Mesendoderm (in vitro differentiated cells): Measurements from ENCODE around the gene PLCL1.

Experiments used
- DNase-seq: peaks from one replicate; pipeline ENCODE4 v3.0.0; 2013
- H2AK5ac ChIP-seq: 2 replicates; pipeline ENCODE4 v1.6.1; 2013; ENCODE audit warnings: low read length, inconsistent platforms
- H2BK120ac ChIP-seq: 2 replicates; pipeline ENCODE4 v1.6.1; 2013; ENCODE audit warnings: low read depth, mild to moderate bottlenecking, low read length, moderate library complexity, mixed read lengths
- H2BK15ac ChIP-seq: replicated peaks from 2 replicates; pipeline ENCODE4 v1.6.1; 2013; ENCODE audit warnings: low read depth, mild to moderate bottlenecking, moderate library complexity
- H2BK5ac ChIP-seq: 2 replicates; pipeline ENCODE4 v1.6.1; 2013; ENCODE audit warnings: low read length, inconsistent platforms
- H3K18ac ChIP-seq: 2 replicates; pipeline ENCODE4 v1.6.1; 2013; ENCODE audit warnings: mild to moderate bottlenecking, low read length, mixed read lengths
- H3K23ac ChIP-seq: one replicate; pipeline ENCODE4 v1.6.1; 2013; ENCODE audit warnings: low read length
- H3K27ac ChIP-seq: 2 replicates; pipeline ENCODE4 v1.5.1; 2013; ENCODE audit warnings: low read depth, mild to moderate bottlenecking, inconsistent platforms, low read length, moderate library complexity
- H3K27me3 ChIP-seq: 2 replicates; pipeline ENCODE4 v1.6.1; 2013; ENCODE audit warnings: low read length, control low read depth, mild to moderate bottlenecking, inconsistent platforms; ENCODE audit not compliant: insufficient read depth, poor library complexity
- H3K36me3 ChIP-seq: 2 replicates; pipeline ENCODE4 v1.6.1; 2013; ENCODE audit warnings: low read length, inconsistent platforms; ENCODE audit not compliant: control insufficient read depth, insufficient read depth
- H3K4ac ChIP-seq: one replicate; pipeline ENCODE4 v1.6.1; 2013; ENCODE audit warnings: low read depth, mild to moderate bottlenecking, low read length, moderate library complexity
- H3K4me1 ChIP-seq: 2 replicates; pipeline ENCODE4 v1.6.1; 2013; ENCODE audit warnings: low read depth, low read length, inconsistent platforms; ENCODE audit not compliant: control insufficient read depth
- H3K4me2 ChIP-seq: 2 replicates; pipeline ENCODE4 v1.6.1; 2013; ENCODE audit warnings: low read length
- H3K4me3 ChIP-seq: 2 replicates; pipeline ENCODE4 v1.5.1; 2013; ENCODE audit warnings: mild to moderate bottlenecking, low read length
- H3K56ac ChIP-seq: one replicate; pipeline ENCODE4 v1.6.1; 2013; ENCODE audit warnings: low read length
- H3K79me1 ChIP-seq: 2 replicates; pipeline ENCODE4 v1.6.1; 2013; ENCODE audit warnings: low read length, inconsistent platforms
- H3K79me2 ChIP-seq: 2 replicates; pipeline ENCODE4 v1.6.1; 2013; ENCODE audit warnings: mild to moderate bottlenecking, low read length; ENCODE audit not compliant: control insufficient read depth, insufficient read depth
- H3K9ac ChIP-seq: 2 replicates; pipeline ENCODE4 v1.6.1; 2013; ENCODE audit warnings: low read length, inconsistent platforms
- H4K5ac ChIP-seq: one replicate; pipeline ENCODE4 v1.6.1; 2013; ENCODE audit warnings: low read length
- H4K8ac ChIP-seq: one replicate; pipeline ENCODE4 v1.6.1; 2013; ENCODE audit warnings: low read depth, mild to moderate bottlenecking, control low read depth, low read length, moderate library complexity
- WGBS: extraction: QIAGEN DNeasy Blood & Tissue Kit; methylation state at CpG from one replicate; pipeline ENCODE4 v1.1.7; 2013; ENCODE audit warnings: low lambda C conversion rate, missing lambda C conversion rate; ENCODE audit not compliant: insufficient coverage; ENCODE audit errors: extremely low coverage; 5-methylcytosine and 5-hydroxymethylcytosine counted together

Gene PLCL1

GRCh38 chr2:198143793-198144192 is 339.4 kb downstream of the PLCL1 start:
- H3K4me2 ChIP-seq: no peak overlapping the region
- H3K4me1 ChIP-seq: no peaks in the 10 kb centered on the region
- no peak overlapping the region for H2BK120ac ChIP-seq
- no peak overlapping the region for H3K4me3 ChIP-seq
- no peak overlapping the region for H2BK5ac ChIP-seq
- no peak overlapping the region for H3K9ac ChIP-seq
- no peak overlapping the region for H3K4ac ChIP-seq
- no peaks in the 10 kb centered on the region for H3K79me2 ChIP-seq
- 100% methylated on average over 1 of the region's 1 CpG for WGBS
- H3K79me1 ChIP-seq: no peaks in the 10 kb centered on the region
- H3K23ac ChIP-seq: no peak overlapping the region
- DNase-seq: no peak
- no peaks in the 10 kb centered on the region for H3K27me3 ChIP-seq
- no peak overlapping the region for H3K56ac ChIP-seq
- no peak overlapping the region for H3K27ac ChIP-seq
- H4K8ac ChIP-seq: no peak overlapping the region
- H3K36me3 ChIP-seq: no peaks in the 10 kb centered on the region
- H2AK5ac ChIP-seq: no peak overlapping the region
- H4K5ac ChIP-seq: no peak overlapping the region
- no peak overlapping the region for H2BK15ac ChIP-seq
- H3K18ac ChIP-seq: no peak overlapping the region

GRCh38 chr2:198144660-198145059 is 340.3 kb downstream of the PLCL1 start:
- no CpG with 5 or more reads among the region's 3 CpGs for WGBS
- H4K8ac ChIP-seq: no peak overlapping the region
- peak; percentile 70 for DNase-seq

GRCh38 chr2:198146346-198146940 is 342.1 kb downstream of the PLCL1 start:
- no peak overlapping the region for H4K8ac ChIP-seq
- no peak overlapping the region for H2AK5ac ChIP-seq
- no CpG with 5 or more reads among the region's 3 CpGs for WGBS
- H3K23ac ChIP-seq: no peak overlapping the region
- no peak overlapping the region for H2BK120ac ChIP-seq
- no peak overlapping the region for H2BK5ac ChIP-seq
- no peaks in the 10 kb centered on the region for H3K79me1 ChIP-seq
- no peaks in the 10 kb centered on the region for H3K27me3 ChIP-seq
- H3K18ac ChIP-seq: no peak overlapping the region
- H3K4me3 ChIP-seq: no peak overlapping the region
- no peaks in the 10 kb centered on the region for H3K36me3 ChIP-seq
- H2BK15ac ChIP-seq: no peak overlapping the region
- H3K4me1 ChIP-seq: no peaks in the 10 kb centered on the region
- no peak overlapping the region for H3K4ac ChIP-seq
- no peak overlapping the region for H4K5ac ChIP-seq
- H3K56ac ChIP-seq: no peak overlapping the region
- H3K4me2 ChIP-seq: no peak overlapping the region
- H3K9ac ChIP-seq: no peak overlapping the region
- no peaks in the 10 kb centered on the region for H3K79me2 ChIP-seq
- no peak for DNase-seq
- no peak overlapping the region for H3K27ac ChIP-seq

More at GRCh38 chr2:198144660-198145059, 340.3 kb downstream of the PLCL1 start:
- no peak overlapping the region for H3K18ac ChIP-seq
- H3K4me3 ChIP-seq: no peak overlapping the region
- no peak overlapping the region for H3K23ac ChIP-seq
- H3K9ac ChIP-seq: no peak overlapping the region
- H3K56ac ChIP-seq: no peak overlapping the region
- no peak overlapping the region for H3K27ac ChIP-seq
- no peaks in the 10 kb centered on the region for H3K36me3 ChIP-seq
- no peak overlapping the region for H4K5ac ChIP-seq
- H3K4me1 ChIP-seq: no peaks in the 10 kb centered on the region
- no peak overlapping the region for H3K4me2 ChIP-seq
- no peaks in the 10 kb centered on the region for H3K79me2 ChIP-seq
- no peak overlapping the region for H2BK15ac ChIP-seq
- no peak overlapping the region for H2AK5ac ChIP-seq
- H2BK120ac ChIP-seq: no peak overlapping the region
- no peak overlapping the region for H2BK5ac ChIP-seq
- H3K4ac ChIP-seq: no peak overlapping the region
- H3K79me1 ChIP-seq: no peaks in the 10 kb centered on the region
- H3K27me3 ChIP-seq: no peaks in the 10 kb centered on the region

GRCh38 chr2:198157314-198157713 is 352.9 kb downstream of the PLCL1 start:
- no peak overlapping the region for H3K4me3 ChIP-seq
- H3K4me1 ChIP-seq: no peaks in the 10 kb centered on the region
- no peak overlapping the region for H3K23ac ChIP-seq
- no peak overlapping the region for H3K4me2 ChIP-seq
- H2AK5ac ChIP-seq: no peak overlapping the region
- no peak overlapping the region for H2BK5ac ChIP-seq
- H3K79me1 ChIP-seq: no peaks in the 10 kb centered on the region
- peak; percentile 25 for DNase-seq
- H3K79me2 ChIP-seq: no peaks in the 10 kb centered on the region
- H2BK15ac ChIP-seq: no peak overlapping the region
- no peak overlapping the region for H3K9ac ChIP-seq
- H3K56ac ChIP-seq: no peak overlapping the region
- no peak overlapping the region for H3K4ac ChIP-seq
- no peak overlapping the region for H4K5ac ChIP-seq
- H3K36me3 ChIP-seq: no peaks in the 10 kb centered on the region
- no peak overlapping the region for H4K8ac ChIP-seq
- no peak overlapping the region for H2BK120ac ChIP-seq
- no peak overlapping the region for H3K27ac ChIP-seq
- no peak overlapping the region for H3K18ac ChIP-seq
- no peaks in the 10 kb centered on the region for H3K27me3 ChIP-seq

GRCh38 chr2:198161151-198161550 is 356.8 kb downstream of the PLCL1 start:
- Histone ChIP-seq H3K4me2 (no peak overlapping the region), H3K56ac (no peak overlapping the region), H4K5ac (no peak overlapping the region), H2BK120ac (no peak overlapping the region), H3K18ac (no peak overlapping the region), H3K79me2 (no peaks in the 10 kb centered on the region), H3K27ac (no peak overlapping the region), H3K79me1 (no peaks in the 10 kb centered on the region), H3K9ac (no peak overlapping the region), H3K27me3 (no peaks in the 10 kb centered on the region), H2BK5ac (no peak overlapping the region), H3K4me1 (no peaks in the 10 kb centered on the region), H4K8ac (no peak overlapping the region), H3K36me3 (no peaks in the 10 kb centered on the region), H2BK15ac (no peak overlapping the region), H3K4me3 (no peak overlapping the region), H2AK5ac (no peak overlapping the region), H3K23ac (no peak overlapping the region), H3K4ac (no peak overlapping the region)
- DNase-seq: no peak

GRCh38 chr2:198162276-198162675 is 357.9 kb downstream of the PLCL1 start:
- Histone ChIP-seq H3K4ac (no peak overlapping the region), H3K23ac (no peak overlapping the region), H3K18ac (no peak overlapping the region), H3K79me2 (no peaks in the 10 kb centered on the region), H4K5ac (no peak overlapping the region), H4K8ac (no peak overlapping the region), H2BK120ac (no peak overlapping the region), H3K79me1 (no peaks in the 10 kb centered on the region), H3K56ac (no peak overlapping the region), H2BK15ac (no peak overlapping the region), H3K27ac (no peak overlapping the region), H2AK5ac (no peak overlapping the region), H3K27me3 (no peaks in the 10 kb centered on the region), H3K4me3 (no peak overlapping the region), H3K9ac (no peak overlapping the region), H3K36me3 (no peaks in the 10 kb centered on the region), H3K4me2 (no peak overlapping the region), H3K4me1 (no peaks in the 10 kb centered on the region), H2BK5ac (no peak overlapping the region)
- no peak for DNase-seq
